BLaER1 (cell line): ENCODE results near the gene ACIN1.

Experiments
- H3K27ac ChIP-seq: shearing (Covaris generic); formaldehyde crosslinking; 2 replicates; pipeline ENCODE4 v1.8.1; 2022
- H3K27me3 ChIP-seq: shearing (Covaris generic); formaldehyde crosslinking; 2 replicates; pipeline ENCODE4 v1.8.1; 2022
- H3K36me3 ChIP-seq: shearing (Covaris generic); formaldehyde crosslinking; 2 replicates; pipeline ENCODE4 v1.8.1; 2022
- H3K4me1 ChIP-seq: shearing (Covaris generic); formaldehyde crosslinking; 2 replicates; pipeline ENCODE4 v1.8.1; 2022
- H3K4me2 ChIP-seq: shearing (Covaris generic); formaldehyde crosslinking; 2 replicates; pipeline ENCODE4 v1.8.1; 2022
- H3K4me3 ChIP-seq: shearing (Covaris generic); formaldehyde crosslinking; 2 replicates; pipeline ENCODE4 v1.8.1; 2022
- H3K9ac ChIP-seq: shearing (Covaris generic); formaldehyde crosslinking; 2 replicates; pipeline ENCODE4 v1.8.1; 2022
- H3K9me3 ChIP-seq: shearing (Covaris generic); formaldehyde crosslinking; 2 replicates; pipeline ENCODE4 v1.8.1; 2022
- H4K20me1 ChIP-seq: shearing (Covaris generic); formaldehyde crosslinking; 2 replicates; pipeline ENCODE4 v1.8.1; 2022
- Cebpa-rat ChIP-seq: shearing (Covaris generic); IDR thresholded peaks from 2 replicates; pipeline ENCODE4 v1.8.1; 2022

Gene ACIN1

DNA sequence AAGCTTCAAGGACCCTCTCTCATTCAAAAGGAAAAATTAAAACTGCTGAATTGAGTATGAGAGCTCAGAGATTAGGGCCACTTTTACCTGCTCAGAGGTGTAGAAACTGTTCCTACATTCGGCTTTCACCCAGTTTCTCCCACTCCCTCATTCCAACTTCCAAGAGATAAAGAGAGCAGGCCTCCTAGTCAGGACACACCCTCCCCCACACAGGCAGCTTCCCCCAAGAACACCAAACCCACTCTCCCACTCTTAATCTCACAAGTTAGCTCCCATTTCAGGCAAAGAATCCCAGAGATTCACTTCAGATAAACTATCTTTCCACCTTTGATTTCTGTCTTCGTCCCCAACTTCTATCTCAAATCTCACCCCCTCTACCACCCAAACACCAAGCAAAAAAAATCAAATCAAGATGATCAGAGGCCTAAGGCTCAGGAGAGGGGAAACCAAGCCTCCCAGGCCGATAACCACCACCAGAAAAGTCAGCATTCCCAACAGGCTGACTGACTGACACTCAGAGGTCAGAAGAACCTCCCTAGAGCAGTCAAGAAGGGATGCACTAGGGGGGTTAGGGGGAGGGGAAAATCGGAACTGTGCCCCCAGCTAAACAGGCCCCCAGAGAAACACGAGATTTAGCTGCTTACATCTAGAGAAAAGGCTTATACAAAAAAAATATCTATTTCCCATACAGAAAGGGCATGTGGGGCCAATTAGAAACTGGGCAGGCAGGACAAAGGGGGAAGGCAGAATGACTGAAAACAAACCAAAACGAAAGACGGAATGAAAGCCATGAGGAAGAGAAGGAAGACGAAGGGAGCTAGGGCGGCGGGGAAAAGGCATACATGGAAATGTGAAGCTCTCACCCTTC lies 24.4 kb downstream of the ACIN1 start:
- TF ChIP-seq Cebpa-rat, result no peak
- Histone ChIP-seq H3K9me3 (no peaks in the 10 kb centered on the region), H3K4me3 (peak overlapping the region; percentile 89), H3K9ac (peak overlapping the region; percentile 97), H3K27me3 (no peaks in the 10 kb centered on the region), H3K4me1 (peaks cover 41% of the 10 kb centered on the region), H4K20me1 (peaks cover 61% of the 10 kb centered on the region), H3K4me2 (peak overlapping the region; percentile 95), H3K36me3 (peaks cover 75% of the 10 kb centered on the region), H3K27ac (peak overlapping the region; percentile 94)

- Histone ChIP-seq H3K9ac (peak overlapping the region; percentile 29; the same call in 1 of the 2 replicates), H3K27me3 (no peaks in the 10 kb centered on the region), H3K27ac (no peak overlapping the region), H3K4me3 (0 out of 2 replicates have a peak overlapping the region, but pooled peaks have one; percentile 5), H3K4me2 (peak overlapping the region; percentile 95), H4K20me1 (peaks cover 71% of the 10 kb centered on the region), H3K4me1 (peaks cover 41% of the 10 kb centered on the region), H3K9me3 (no peaks in the 10 kb centered on the region), H3K36me3 (peaks cover 75% of the 10 kb centered on the region)
- TF ChIP-seq Cebpa-rat, result no peak
Observed at GRCh38 chr14:23069413-23069806, 25.5 kb downstream of the ACIN1 start.

DNA sequence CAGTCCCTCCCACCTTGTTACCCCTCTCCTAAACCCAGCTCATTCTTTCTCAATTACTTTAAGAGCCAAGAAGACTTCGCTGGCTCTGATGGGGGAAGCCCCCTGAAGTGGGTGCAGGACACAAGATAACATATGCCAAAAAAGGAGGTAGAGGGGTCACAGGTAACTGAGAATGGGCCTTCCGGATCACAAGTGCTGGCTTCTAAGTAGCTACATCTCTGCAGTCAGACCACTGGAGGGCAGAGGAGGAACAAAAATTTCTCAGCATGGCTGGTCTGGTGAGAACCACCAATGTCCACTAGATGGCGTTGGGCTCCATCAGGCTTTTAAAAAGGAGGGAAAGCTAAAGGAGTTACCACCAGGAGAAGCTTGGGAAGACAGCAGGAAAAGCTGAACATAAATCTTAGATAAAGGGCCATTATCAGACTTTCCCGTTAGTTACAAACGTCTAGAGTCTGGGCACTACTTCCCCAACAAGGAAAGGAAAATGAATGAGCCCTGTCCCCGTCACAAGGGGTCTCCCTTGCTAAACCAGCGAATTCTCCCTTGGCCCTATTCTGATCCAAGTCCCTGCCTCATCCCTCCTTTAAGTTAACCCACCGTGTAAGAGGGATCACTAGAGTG lies 26.0 kb downstream of the ACIN1 start:
- TF ChIP-seq Cebpa-rat, result no peak
- Histone ChIP-seq H3K4me3 (no peak overlapping the region), H3K9me3 (no peaks in the 10 kb centered on the region), H3K27me3 (no peaks in the 10 kb centered on the region), H3K36me3 (peaks cover 75% of the 10 kb centered on the region), H3K27ac (no peak overlapping the region), H3K9ac (0 out of 2 replicates have a peak overlapping the region, but pooled peaks have one; percentile 22), H3K4me2 (peak overlapping the region; percentile 95), H4K20me1 (peaks cover 77% of the 10 kb centered on the region), H3K4me1 (peaks cover 41% of the 10 kb centered on the region)

- Histone ChIP-seq H3K9ac (no peak overlapping the region), H3K27ac (no peak overlapping the region), H4K20me1 (peaks cover 84% of the 10 kb centered on the region), H3K4me2 (peak overlapping the region; percentile 95), H3K27me3 (no peaks in the 10 kb centered on the region), H3K9me3 (no peaks in the 10 kb centered on the region), H3K4me3 (no peak overlapping the region), H3K4me1 (peaks cover 41% of the 10 kb centered on the region), H3K36me3 (peaks cover 75% of the 10 kb centered on the region)
- TF ChIP-seq Cebpa-rat, result no peak
Observed at GRCh38 chr14:23067847-23068788, 26.8 kb downstream of the ACIN1 start.

DNA sequence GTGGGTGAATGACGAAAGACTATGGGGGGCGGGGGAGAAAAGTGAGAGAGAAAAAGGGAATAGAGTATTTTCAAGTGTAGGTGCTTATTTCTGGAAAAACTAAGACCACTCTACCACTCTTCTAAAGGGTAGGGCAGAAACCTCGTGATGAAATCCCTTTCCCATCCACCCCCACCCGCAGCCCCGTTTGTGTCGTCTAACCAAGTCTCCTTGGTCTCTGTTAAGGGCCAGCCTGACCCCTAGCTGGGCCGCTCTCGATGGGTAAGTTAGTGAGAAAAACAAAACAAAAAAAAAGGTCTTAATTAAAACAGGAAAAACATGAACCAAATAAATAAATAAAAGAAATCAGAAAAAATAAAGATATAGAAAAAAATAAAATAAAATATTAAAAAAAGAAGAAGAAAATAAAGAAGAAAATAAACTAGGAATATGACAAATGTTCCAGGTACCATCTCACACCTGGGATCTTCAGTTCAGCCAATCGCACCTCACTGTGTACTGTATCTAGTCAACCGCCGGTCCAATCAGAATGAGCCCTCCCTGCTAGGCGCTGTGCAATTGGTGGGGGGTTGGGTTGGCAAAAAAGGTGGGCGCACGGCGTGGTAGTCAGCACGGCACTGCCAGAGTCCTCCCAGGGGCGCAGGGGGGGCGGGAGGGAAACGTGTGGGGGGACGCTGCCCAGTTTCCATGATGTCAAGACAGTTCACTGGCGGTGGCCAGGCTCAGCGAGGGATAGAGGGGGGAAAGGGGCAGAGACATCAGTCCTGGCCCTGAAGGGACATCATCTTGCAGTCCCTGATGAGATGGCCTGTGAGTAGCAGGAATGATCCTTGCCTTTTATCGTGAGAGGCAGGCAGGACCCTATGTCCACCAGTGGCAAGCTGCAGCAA lies 27.8 kb downstream of the ACIN1 start:
- Histone ChIP-seq H3K36me3 (peaks cover 75% of the 10 kb centered on the region), H3K27ac (no peak overlapping the region), H3K9ac (0 out of 2 replicates have a peak overlapping the region, but pooled peaks have one; percentile 38), H3K4me2 (no peak overlapping the region), H3K4me1 (peaks cover 32% of the 10 kb centered on the region), H3K4me3 (no peak overlapping the region), H4K20me1 (peaks cover 92% of the 10 kb centered on the region), H3K9me3 (no peaks in the 10 kb centered on the region), H3K27me3 (no peaks in the 10 kb centered on the region)
- TF ChIP-seq Cebpa-rat, result no peak

DNA sequence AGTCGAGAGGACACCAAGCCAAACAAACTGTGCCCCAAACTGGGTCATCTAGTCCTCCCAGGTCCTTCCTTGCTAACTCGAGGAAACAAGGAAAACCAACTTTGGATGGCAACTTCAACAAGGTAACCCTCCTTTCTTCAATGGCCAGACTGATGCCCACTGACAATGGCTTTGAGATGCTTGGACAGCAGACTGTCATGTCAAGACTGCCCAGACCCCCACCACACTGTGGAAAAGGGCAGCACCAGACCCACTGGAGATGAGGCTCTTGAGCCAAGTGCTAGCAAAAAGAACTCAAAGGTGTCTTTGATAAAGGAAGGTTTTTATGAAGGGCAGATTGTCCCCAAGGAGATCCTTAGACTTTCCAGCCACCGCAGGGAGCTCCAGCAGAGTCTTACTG lies 28.6 kb downstream of the ACIN1 start:
- H3K4me3 ChIP-seq, result no peak overlapping the region
- peaks cover 79% of the 10 kb centered on the region for H3K36me3 ChIP-seq
- no peaks in the 10 kb centered on the region for H3K9me3 ChIP-seq
- H3K27ac ChIP-seq, result no peak overlapping the region
- H3K4me1 ChIP-seq, result peaks cover 25% of the 10 kb centered on the region
- H4K20me1 ChIP-seq, result peaks cover 88% of the 10 kb centered on the region
- peak overlapping the region; percentile 38; the same call in 1 of the 2 replicates for H3K9ac ChIP-seq
- no peak overlapping the region for H3K4me2 ChIP-seq
- no peaks in the 10 kb centered on the region for H3K27me3 ChIP-seq
- TF ChIP-seq Cebpa-rat, result no peak

DNA sequence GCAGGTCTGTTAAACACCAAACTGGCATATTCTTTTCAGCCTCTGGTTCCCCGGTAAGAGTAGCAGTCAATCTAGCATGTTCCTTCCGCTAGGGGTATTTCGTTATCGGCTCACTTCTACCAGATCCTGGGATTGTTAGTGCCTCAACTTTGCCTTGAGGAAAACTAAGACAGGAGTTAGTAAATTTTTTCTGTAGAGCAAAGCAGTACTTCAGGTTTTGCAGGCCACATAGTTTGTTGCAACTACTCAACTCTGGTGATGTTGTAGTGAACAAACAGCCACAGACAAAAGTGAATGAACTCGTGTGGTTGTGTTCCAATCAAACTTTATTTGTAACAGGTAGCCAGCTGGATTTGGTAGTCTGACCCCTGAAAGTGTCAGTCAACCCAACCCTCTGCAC lies 31.3 kb downstream of the ACIN1 start:
- peaks cover 92% of the 10 kb centered on the region for H4K20me1 ChIP-seq

DNA sequence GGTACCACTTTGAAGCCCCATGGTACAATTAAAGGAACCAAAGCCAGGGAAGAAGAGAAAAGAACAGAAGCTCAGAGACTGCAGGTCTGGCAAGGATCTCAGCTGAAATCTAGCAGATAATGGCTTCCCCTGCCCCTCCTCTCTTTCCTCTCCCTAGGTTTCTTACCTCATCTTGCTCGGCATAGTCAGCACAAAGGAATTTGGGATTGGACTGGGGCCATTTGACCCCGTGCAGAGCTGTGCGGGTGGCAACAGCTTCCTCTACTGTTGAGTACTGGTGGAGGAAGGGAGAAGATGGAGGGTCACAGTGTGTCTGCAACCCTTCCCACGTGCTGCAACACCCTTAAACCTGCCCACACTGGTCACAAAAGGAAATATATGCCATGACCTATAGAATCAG lies 32.9 kb downstream of the ACIN1 start:
- H3K36me3 ChIP-seq, result peaks cover 89% of the 10 kb centered on the region
- H3K9ac ChIP-seq, result no peak overlapping the region
- no peak overlapping the region for H3K4me3 ChIP-seq
- no peaks in the 10 kb centered on the region for H3K9me3 ChIP-seq
- H3K4me2 ChIP-seq, result no peak overlapping the region
- no peak overlapping the region for H3K27ac ChIP-seq
- no peak for TF ChIP-seq Cebpa-rat
- H3K4me1 ChIP-seq, result peaks cover 38% of the 10 kb centered on the region
- peaks cover 87% of the 10 kb centered on the region for H4K20me1 ChIP-seq
- H3K27me3 ChIP-seq, result 0 out of 2 replicates have a peak, but pooled peaks cover 2% of the 10 kb centered on the region

More for the DNA sequence above, 31.3 kb downstream of the ACIN1 start:
- H3K4me1 ChIP-seq, result peaks cover 39% of the 10 kb centered on the region
- H3K4me3 ChIP-seq, result no peak overlapping the region
- no peaks in the 10 kb centered on the region for H3K27me3 ChIP-seq
- H3K27ac ChIP-seq, result no peak overlapping the region
- no peaks in the 10 kb centered on the region for H3K9me3 ChIP-seq
- no peak overlapping the region for H3K4me2 ChIP-seq
- no peak overlapping the region for H3K9ac ChIP-seq
- TF ChIP-seq Cebpa-rat, result no peak
- peaks cover 100% of the 10 kb centered on the region for H3K36me3 ChIP-seq
